Activated CD4-positive, alpha-beta T cell treated with anti-CD3 and anti-CD28 coated beads, Interleukin-2, amount 50 U/mL, for 4 hours (primary cell): ENCODE results near the gene PASK.

Experiments used
- DNase-seq, 2 experiments: peaks; one replicate each; pipeline ENCODE4 v3.0.0-alpha.2; 2020

PASK gene

DNA sequence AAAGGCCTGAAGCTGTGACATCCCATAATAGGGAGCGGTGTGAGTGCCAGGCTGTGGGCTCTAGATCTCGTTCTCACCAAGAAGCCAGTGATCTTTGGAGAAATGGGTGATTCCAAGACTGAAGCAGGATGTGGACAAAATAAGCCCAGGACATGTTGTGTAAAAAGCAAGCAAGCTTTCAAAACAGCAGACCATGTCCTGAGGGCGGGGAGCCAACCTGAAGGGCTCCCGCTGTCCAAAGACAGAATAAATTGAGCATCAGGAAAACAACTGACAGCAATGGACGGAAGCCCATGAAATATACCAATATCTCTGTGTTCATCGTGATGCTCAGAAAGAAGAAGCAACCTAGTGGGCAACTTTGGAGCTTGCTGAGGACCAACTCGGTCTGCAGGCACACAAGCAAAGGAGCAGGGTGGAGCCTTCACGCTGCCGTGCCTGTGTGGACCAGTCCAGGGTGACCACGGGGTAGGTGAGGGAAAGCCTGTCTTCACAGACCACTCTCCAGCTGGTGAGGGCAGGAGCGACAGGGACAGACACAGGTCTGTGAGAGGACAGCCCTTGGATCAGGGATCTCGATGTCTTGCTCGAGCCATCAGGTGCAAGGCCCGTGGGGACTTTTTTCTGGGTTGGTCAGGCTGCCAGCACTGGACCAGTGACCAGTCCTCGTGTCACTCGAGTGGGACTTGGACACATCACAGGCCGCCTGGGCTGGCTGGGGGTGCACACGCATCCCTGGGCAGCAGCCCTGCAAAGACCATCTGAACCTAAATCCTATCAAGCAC, 68.7 kb downstream of the PASK start:
- DNase-seq: no peak

DNA sequence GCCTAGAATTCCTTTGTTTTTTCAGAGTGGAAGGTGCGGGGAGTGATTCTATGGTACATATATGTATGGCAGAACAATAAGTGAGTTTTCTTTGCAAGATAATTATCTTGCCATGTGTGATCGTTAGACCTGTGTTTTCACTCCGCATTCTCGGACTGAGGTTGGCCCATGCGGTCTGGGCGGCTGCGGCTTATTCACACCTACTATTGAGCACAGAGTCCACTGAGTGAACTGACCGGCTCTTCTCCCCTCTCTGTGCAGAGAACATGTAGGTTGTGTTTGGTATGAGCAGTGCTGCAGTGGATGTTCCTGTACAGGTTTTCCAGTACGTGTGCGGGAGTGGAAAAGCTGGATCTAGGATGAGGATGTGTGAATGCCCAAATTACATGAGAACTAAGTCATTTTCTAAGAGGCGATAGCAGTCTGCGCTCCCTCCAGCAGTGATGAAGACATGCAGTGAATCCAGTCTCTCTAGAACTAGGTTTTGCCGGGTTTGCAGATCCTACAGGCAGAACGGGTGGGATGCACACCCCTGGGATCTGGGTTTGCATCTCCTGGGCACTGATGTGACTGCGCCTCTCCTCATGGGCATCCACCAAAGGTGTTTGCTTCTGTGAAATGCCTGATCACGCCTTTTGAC, 74.3 kb downstream of the PASK start:
- DNase-seq: no peak

DNA sequence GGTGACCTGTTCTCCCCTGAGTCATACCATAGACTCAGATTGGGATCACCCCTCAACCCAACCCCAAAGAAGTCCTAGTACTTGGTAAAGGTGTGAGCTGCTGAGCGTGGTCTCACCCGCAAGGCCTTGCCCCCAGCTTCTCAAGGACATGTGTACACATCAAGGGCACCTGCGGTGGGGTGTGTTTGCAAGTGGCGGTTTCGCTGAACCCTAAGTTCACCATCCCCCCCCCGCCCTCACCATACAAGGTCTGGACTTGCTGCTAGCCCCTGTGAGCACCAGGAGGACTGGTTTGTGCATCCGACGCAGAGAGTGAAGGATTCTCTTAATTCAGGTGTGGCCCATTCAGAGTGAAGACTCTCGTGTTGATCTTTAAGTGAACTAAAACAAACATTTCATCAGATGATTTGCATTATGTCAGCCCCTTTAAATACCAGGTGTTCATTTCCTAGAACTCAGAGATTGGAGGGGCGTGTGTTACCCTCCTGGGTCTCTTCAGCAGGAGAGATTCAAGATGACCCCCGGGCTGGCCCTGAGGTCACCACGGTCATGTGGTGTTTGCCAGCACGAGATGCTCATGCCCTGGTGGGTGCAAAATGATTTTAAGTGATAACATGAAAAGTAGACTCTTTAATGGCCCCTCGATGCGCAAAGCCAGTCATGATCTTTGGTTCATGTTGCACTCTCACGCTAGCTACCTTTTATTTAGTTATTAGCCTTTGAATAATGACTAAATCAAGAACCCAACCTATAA, 75.0 kb downstream of the PASK start:
- no peak for DNase-seq

DNA sequence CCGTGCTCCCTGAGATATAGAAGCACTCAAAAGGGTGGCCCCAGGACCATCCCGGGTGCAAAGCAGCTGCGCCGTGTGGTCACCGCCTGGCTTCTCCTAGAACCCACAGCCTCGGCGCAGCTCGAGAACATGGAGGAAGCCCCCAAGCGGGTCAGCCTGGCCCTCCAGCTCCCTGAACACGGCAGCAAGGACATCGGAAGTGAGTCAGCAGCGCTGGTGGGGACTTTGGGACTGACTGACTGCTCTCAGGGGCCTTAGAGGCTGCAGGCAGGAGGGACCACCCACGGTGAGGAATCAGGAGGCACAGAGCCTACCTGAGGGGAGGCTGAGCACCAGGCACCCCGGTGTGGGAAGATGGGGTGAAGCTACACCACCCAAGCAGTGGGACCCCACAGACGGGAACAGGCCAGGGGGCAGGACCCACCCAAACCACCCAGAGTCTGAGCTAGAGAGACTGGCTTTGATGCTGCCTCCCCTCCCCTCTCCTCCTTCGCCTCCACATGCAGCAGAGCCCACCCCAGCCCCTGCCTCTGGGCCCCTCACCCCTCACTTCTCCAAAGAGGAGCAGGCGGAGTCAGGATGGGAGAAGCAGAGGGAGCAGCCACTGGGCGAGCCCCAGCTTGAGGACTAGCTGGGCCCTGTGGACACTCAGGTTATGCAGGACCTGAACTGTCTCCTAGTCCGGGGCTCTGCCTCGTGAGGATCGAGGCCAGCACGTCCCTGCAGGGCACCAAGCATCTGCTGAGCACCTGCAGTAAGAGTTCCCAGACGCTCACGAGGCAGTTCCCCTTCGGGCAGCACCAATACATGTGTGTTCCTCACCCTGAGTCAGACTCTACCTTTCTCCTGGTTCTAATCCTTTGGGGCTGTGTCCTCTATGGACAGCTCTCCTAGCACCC, 75.9 kb downstream of the PASK start:
- no peak for DNase-seq

DNA sequence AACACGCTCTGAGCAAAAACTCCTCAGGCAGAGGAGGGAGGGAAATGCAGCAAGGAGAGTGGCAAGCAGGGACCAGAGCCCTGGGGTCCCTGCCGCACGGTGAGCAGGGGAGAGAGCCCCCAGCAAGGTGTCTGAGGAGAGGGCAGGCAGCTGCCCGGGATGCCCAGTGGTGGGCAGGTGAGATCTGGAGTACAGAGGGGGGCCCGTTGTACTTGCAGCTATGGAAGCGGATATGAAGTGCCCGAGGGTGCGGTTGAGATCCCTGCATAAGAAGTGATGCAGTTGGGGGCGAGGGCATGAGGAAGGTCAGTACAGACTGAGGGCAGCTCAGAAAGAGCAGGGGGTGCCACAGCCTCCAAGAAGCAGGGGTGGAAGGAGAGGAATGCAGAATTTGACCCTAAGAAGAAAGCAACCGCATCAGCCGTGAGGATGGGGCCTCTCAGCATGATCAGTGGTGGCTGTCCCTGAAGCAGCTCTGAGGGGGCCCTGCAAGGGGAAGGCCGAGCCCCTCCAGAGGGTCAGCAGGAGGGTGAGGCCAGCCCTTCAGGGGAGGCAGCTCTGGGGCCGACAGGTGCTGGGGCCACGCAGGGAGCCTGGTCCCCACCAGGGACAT, 76.6 kb downstream of the PASK start:
- DNase-seq: no peak

DNA sequence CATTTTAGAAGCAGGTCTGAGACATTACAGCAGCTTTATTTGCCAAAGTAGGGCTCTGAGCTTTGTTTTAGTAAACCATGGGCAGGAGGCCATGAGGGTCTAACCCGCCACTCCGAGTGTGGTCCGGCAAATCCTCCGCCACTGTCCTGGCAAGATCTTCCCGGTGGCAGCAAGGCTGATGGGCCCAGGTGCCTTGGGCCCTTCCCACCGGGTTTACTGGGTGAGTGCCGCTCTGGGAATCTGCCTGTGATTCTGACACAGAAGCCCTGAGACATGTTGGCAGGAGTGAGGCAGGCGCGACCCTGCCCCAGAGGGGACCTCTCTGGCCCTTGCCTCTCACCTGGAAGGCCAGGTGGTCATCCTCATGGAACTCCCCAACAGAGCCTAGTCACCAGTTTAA, 77.1 kb downstream of the PASK start:
- no peak for DNase-seq

DNA sequence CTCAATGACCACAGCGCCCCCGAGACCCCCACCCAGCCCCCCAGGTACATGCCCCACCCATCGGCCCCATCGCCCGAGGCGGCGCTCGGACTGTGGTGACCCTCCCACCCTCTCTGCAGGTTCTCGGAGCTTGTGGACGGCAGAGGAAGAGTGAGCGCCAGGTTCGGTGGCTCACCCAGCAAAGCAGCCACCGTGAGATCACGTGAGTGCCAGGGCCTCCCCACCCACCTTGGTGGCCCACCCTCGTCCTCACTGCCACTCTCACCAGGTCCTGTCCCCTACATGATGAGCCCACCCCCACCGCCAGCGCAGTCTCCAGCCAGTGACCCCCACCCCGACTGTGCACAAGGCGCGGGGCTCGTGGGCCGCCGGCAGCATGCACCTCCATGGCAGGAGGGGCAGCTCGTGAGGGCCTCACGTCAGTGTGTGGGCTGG, 77.6 kb downstream of the PASK start:
- DNase-seq: no peak

DNA sequence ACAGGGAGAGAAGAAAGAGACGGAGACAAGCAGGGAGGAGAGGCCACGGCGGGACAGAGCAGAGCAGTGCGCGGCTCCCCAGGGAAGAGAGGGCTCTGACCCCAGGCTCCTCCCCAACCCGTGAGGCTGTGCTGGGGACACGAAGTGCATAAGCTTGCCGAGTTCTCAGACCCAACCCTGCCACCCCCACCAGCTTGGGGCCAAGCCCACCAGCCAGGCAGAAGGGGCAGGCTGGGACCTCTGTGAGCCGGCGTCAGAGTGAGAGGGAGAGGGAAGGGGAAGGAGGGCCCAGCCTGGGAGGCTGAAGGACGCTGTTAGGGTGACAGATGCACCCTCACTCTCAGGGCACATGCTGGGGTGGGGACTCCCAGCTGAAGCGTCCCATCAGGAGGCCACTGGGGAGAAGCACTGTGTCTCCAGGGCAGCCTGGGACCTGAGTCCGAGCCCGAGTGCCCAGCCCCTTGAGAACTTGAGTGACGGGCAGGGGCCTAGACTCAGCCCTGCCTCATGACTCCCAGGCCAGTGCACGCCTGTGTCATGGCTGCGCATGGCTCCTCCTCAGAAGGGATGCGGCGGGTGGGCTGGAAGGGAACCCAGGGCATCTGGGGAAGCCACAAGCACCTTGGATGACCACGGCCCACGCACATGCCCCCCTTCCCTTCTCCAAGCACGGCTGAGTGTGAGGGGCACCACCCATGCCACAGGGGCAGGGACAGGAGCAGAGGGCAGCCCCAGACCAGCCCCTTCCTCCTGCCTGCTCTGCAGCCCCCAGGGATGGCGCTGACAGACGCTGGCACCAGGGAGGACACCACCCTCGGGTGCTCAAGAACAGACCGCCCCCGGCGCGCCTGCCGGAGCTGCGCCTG, 78.2 kb downstream of the PASK start:
- DNase-seq: no peak

DNA sequence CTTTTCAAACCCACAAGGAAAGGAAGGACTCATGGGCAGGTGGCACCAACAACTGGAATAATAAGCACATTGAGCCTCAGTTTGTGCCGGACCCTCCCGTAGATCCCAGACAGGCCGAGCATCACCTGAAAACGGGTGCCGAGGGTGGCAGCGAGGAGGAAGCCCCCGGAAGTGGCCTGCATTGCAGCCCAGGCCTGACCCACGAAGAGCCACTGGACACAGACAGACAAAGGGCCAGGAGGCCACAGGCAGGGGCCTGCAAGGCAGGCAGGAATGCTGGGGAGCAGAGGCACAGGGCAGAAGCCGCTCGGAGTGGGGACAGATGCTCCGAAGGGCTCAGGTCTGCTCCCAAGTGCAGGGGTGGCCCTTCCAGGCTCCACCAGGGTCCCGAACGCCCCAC, 78.9 kb downstream of the PASK start:
- DNase-seq: no peak

DNA sequence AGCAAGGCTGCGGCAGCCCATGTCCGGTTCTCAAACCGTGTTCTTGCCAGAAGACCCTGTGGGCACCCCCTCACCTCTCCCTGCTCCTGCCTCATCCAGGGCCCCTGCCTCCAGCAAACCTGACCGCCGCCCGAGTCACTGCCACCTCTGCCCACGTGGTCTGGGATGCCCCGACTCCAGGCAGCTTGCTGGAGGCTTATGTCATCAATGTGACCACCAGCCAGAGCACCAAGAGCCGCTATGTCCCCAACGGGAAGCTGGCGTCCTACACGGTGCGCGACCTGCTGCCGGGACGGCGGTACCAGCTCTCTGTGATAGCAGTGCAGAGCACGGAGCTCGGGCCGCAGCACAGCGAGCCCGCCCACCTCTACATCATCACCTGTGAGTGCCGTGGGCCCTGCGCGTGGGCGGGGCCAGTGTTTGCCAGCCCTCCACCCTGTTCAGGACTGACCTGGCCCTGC, 79.4 kb downstream of the PASK start:
- no peak for DNase-seq

DNA sequence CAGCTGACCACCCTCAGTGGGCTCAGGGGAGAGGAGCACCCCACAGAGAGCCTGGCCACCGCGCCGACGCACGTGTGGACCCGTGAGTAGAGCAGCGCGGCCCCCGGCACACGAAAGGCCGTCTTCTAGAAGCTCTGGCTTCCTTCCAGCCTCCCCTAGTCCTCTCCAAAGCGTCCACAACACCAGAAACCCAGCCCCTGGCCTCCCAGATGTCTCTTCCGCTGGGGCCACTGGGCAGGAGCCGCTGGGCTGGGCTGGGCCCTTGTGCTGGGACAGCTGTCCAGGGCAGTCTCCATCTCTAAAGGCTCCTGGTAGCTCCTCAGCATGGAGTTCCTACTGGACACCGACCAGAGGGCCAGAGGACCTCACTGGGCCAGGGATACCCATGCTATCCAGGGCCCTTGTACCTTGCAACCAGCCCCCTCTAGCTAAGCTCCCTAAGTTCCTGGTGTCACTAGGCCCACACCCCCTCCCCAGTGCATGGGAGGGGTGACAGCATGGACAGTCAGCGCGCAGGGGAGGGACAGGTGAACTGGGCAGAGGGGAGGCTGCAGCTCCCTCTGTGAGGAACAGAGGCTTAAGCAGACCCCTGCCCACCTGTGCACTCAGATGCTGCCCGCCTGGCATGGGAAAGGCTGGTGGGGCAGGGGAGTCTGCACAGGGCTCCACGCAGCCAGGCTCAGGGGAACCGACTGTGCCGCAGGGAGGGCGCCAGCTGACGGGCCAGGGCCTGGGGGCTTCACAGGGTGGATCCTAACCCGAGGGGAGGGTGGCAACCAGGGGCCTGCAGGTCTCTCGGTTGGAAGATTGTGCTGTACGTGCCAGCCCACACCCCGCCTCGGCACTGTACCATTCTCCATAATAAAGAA, 80.1 kb downstream of the PASK start:
- DNase-seq: no peak

DNA sequence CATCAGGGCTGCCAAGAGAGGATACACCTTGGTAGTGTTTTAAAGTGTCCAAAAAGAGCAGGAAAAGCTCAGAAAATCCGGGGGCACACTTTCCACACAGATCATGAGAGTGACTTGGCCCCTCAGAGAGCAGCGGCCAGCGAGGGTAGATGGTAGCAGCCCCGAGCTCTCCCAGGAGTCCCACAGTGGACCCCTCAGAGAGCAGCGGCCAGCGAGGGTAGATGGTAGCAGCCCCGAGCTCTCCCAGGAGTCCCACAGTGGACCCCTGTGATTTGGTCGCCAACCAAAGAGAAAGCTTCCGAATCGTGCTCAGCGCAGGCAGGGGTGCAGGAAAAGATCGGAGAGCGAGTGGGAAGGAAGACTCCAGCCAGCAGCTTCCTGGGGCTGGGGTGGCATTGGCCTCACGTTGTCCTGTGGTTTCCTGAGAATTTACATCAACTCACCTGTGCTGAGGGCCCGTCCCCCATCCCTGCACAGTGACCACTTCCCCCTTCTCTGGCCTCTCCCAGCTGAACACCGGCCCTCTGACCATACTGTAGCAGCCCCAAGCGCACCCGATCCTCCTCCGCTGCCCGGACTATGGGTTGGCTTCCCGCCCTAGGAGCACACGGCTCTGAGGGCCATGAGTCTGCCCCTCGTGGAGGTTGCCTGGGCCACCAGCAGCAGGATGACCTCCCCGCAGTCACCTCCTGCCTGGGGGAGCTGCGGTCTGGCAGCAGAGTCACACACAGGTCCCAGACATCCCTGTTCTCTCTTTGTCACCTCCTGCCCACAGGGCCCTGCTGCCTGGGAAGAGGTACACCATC, 80.9 kb downstream of the PASK start:
- DNase-seq: no peak

DNA sequence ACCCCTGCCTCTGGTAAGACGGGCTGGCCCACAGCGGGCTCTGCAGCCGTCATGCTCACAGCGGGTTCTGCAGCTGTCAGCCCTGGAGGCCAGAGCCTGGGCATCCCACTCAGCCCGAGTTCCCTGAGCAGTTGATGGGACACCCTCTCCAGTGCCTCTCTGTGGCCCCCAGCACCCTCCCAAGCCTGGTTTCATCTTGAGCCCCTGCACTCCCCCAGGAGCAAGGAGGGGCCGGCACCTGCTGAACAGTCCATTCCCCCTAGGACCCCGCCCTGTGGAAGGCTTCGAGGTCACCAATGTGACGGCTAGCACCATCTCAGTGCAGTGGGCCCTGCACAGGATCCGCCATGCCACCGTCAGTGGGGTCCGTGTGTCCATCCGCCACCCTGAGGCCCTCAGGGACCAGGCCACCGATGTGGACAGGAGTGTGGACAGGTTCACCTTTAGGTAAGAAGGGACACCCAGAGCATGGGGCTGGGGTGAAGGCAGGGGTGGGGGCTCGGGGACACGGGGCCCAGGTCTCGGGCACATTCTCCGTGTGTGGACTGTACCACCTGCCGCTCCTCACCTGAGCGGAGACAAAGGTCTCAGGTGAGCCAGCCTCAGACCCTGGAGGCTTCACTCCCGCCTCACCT, 81.7 kb downstream of the PASK start:
- no peak for DNase-seq

DNA sequence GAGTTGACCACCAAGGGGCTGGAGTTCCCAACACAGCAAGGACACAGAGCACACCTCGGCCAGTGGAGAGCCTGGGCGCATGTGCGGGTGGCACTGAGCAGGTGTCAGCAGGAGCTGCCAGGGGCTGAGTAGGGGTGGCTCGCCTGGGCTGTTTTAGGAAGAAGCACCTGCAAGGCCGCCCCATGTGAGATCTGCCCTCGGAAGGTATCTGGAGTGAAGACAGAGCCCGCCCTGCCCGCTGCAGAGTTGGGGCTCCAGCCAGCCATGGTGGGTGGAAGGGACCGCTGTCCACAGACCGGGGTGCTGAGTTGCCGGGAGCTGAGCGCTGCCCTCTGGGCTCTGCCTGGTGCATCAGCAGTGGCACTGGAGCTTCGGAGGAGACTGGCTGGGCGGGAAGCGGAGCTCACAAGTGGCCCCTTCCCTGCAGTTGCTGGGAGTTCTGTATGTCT, 82.4 kb downstream of the PASK start:
- no peak for DNase-seq

DNA sequence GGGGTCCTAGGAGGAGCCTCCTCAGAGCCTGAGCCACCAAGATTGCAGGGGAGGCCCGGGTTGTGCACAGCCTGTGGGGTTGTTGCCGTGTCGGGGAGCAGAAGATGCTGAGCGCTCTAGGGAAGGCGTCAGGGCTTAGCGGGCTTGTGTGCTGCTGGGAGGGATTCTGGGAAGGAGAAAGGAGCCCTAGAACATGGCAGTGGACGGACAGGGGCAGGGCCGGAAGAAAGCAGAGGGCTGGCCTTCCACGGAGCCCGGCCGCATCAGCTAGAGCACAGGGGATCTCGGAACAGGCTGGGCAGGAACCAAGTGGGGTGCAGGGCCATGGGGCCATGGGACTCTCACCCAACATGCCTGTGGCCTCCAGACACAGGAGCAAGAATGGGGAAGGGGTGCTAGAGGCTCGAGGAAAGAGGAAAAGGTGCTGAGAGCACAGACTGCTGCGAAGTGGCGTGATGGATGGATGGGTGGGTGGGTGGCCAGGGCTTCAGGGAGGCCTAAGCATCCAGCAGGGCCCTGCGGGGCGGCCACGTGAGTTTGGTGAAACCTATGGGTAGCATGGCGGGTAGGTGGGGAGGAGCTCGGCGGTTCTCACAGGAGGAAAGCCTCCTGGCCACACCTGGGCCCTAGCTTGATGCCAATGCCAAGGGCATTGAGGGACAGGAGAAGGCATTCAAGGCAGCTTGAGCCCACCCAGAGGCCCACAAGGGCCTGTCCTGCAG, 82.9 kb downstream of the PASK start:
- DNase-seq: no peak

DNA sequence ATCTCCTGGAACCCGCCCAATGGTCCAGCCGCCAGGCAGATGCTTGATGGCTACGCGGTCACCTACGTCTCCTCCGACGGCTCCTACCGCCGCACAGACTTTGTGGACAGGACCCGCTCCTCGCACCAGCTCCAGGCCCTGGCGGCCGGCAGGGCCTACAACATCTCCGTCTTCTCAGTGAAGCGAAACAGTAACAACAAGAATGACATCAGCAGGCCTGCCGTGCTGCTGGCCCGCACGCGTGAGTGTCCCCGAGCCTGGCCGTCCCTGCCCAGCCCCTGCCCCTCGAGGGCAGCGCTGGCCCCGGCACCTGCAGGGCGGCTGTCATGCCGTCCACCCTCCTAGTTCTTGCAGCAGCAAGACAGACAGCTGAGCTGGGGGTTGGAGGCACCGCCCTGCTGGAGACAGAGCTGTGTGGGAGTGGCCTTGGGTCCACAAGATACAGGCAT, 83.9 kb downstream of the PASK start:
- no peak for DNase-seq

DNA sequence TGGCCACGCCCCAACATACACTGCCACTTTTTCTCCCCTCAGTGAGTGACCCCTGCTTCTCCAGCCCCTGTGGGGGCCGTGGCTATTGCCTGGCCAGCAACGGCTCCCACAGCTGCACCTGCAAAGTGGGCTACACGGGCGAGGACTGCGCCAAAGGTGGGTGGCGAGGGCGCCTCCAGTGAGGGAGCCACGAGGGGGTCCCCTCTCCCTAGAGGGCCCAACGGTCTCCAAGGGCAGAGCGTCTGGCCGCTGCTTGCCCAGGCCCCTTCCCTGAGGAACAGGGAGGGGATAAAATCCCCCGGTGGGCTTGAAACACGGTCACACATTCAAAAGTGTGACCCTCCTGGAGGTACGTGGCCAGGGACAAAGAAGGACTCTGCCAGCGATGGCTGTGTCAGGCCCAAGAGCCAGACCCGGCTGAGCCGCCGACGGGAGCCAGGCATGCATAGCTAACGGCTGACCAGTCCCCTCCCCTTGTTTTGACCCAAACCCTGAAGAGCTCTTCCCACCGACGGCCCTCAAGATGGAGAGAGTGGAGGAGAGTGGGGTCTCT, 84.4 kb downstream of the PASK start:
- DNase-seq: no peak
